Gastrocnemius medialis (tissue), 4 donors: ENCODE measurements around the gene ANGPTL8.

Experiments
- POLR2A ChIP-seq, 2 donors: fragments of 450-650 bp; IDR thresholded peaks; one replicate each; pipeline ENCODE4 v1.6.1; 2017; ENCODE audit warnings: antibody characterized with exemption in 2 of 2, mild to moderate bottlenecking in 2 of 2, moderate library complexity in 2 of 2
- TF ChIP-seq, protein P1 (sequence below), 5 experiments: fragments of 450-650 bp in 3 of 5; fragments of 200-600 bp in 2 of 5; sonication (generic) in 2 of 5; IDR thresholded peaks in 4 of 5; conservative IDR thresholded peaks in 1 of 5; 1 replicate in 4 of 5; 2 replicates in 1 of 5; pipeline ENCODE4 v1.5.1; 2016 to 2019; ENCODE audit warnings: antibody characterized with exemption in 5 of 5, mild to moderate bottlenecking in 3 of 5, moderate library complexity in 3 of 5

- TF ChIP-seq POLR2A (IDR thresholded peaks at IDR 0.05): no peak
- TF ChIP-seq, protein P1, sequence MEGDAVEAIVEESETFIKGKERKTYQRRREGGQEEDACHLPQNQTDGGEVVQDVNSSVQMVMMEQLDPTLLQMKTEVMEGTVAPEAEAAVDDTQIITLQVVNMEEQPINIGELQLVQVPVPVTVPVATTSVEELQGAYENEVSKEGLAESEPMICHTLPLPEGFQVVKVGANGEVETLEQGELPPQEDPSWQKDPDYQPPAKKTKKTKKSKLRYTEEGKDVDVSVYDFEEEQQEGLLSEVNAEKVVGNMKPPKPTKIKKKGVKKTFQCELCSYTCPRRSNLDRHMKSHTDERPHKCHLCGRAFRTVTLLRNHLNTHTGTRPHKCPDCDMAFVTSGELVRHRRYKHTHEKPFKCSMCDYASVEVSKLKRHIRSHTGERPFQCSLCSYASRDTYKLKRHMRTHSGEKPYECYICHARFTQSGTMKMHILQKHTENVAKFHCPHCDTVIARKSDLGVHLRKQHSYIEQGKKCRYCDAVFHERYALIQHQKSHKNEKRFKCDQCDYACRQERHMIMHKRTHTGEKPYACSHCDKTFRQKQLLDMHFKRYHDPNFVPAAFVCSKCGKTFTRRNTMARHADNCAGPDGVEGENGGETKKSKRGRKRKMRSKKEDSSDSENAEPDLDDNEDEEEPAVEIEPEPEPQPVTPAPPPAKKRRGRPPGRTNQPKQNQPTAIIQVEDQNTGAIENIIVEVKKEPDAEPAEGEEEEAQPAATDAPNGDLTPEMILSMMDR (IDR thresholded peaks at IDR 0.05 in 4 of 5, conservative IDR thresholded peaks at IDR 0.05 in 1 of 5): no peak
Measured at GRCh38 chr19:11200931-11201330, 38.5 kb upstream of the ANGPTL8 start.
